ENCODE data around the gene TICAM2.

DNA sequence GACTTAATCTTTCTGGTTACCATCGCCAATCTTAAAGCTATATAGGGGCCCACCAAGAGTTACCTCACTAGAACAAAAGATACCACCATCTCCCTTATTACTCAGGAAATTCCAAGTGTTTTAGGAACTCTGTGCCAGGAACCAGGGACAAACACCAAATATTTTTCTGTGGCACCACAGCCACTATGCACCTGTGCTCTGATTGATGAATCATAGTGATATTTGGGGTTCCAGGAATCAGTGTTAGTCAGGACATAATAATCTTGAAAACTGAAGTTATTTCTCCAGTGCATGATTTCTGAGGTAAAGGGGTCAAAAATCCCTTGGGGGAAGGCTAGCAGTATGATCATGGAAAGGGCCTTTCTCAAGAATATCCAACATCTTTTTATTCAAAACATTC, 33.7 kb upstream of the TICAM2 start:
- TF ChIP-seq, protein P1, sequence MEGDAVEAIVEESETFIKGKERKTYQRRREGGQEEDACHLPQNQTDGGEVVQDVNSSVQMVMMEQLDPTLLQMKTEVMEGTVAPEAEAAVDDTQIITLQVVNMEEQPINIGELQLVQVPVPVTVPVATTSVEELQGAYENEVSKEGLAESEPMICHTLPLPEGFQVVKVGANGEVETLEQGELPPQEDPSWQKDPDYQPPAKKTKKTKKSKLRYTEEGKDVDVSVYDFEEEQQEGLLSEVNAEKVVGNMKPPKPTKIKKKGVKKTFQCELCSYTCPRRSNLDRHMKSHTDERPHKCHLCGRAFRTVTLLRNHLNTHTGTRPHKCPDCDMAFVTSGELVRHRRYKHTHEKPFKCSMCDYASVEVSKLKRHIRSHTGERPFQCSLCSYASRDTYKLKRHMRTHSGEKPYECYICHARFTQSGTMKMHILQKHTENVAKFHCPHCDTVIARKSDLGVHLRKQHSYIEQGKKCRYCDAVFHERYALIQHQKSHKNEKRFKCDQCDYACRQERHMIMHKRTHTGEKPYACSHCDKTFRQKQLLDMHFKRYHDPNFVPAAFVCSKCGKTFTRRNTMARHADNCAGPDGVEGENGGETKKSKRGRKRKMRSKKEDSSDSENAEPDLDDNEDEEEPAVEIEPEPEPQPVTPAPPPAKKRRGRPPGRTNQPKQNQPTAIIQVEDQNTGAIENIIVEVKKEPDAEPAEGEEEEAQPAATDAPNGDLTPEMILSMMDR (IDR thresholded peaks at IDR 0.05; ENCODE audit: low read depth, low read length), result no peak
- TF ChIP-seq EZH2phosphoT487 (IDR thresholded peaks at IDR 0.05; ENCODE audit: low read depth), result no peak
